Thyroid gland (tissue), 4 donors: ENCODE results near the gene ZDHHC11B. TPM values are rescaled to one million over a fixed set of nuclear protein-coding genes. Genes with fewer than 3 reads are reported as not detected.
"Not testable (repeated sequence)": the region's sequence is repeated elsewhere in the genome, so short reads cannot be mapped to it uniquely, and the experiment has no call there.

Experiments
- DNase-seq, 2 donors: peaks; one replicate each; pipeline ENCODE4 v3.0.0-alpha.2; 2019
- H3K27ac ChIP-seq, 3 donors: fragments of 200-600 bp; sonication (generic); 1 replicate in 2 of 3; 2 replicates in 1 of 3; pipeline ENCODE4 v1.5.1; 2016 to 2019; ENCODE audit warnings: mild to moderate bottlenecking in 1 of 3, moderate library complexity in 1 of 3
- H3K27me3 ChIP-seq: fragments of 200-600 bp; sonication (generic); one replicate; pipeline ENCODE4 v1.5.1; 2019
- H3K36me3 ChIP-seq, 2 donors: fragments of 200-600 bp; sonication (generic); one replicate each; pipeline ENCODE4 v1.5.1; 2016 to 2019
- H3K4me1 ChIP-seq, 2 donors: fragments of 200-600 bp; sonication (generic); one replicate each; pipeline ENCODE4 v1.5.1; 2017 to 2019
- H3K4me3 ChIP-seq, 3 donors: fragments of 200-600 bp; sonication (generic); replicated peaks in 1 of 3; 1 replicate in 2 of 3; 2 replicates in 1 of 3; pipeline ENCODE4 v1.5.1; 2016; ENCODE audit warnings: mild to moderate bottlenecking in 1 of 3
- H3K9me3 ChIP-seq: fragments of 200-600 bp; sonication (generic); one replicate; pipeline ENCODE4 v1.5.1; 2017
- POLR2A ChIP-seq, 2 donors: fragments of 450-650 bp; IDR thresholded peaks; one replicate each; pipeline ENCODE4 v1.6.1; 2017; ENCODE audit warnings: antibody characterized with exemption in 2 of 2, mild to moderate bottlenecking in 2 of 2, moderate library complexity in 1 of 2
- WGBS, 2 donors: methylation state at CpG; one replicate each; pipeline ENCODE4 v1.1.5; 2017; 5-methylcytosine and 5-hydroxymethylcytosine counted together
- intact Hi-C: fragments of 100-400 bp; cut with DNase I; formaldehyde crosslinking; loops from one replicate; pipeline ENCODE4 v1.15.1; 2023
- total RNA-seq, 4 donors: library from RNA; depleted of rRNA; stranded (reverse); fragments of >200 nt; gene quantifications; one replicate each; pipeline ENCODE4 v1.2.3, GENCODE V29; 2016
- TF ChIP-seq, protein P1 (sequence below), 6 experiments: fragments of 200-600 bp in 3 of 6; fragments of 450-650 bp in 3 of 6; sonication (generic) in 3 of 6; IDR thresholded peaks; one replicate each; pipeline ENCODE4 v1.5.1; 2016 to 2019; ENCODE audit warnings: antibody characterized with exemption in 6 of 6, mild to moderate bottlenecking in 2 of 6, inconsistent platforms in 1 of 6, moderate library complexity in 1 of 6

Gene ZDHHC11B
- total RNA-seq, 4 donors from 2014 or later, result 1.6 to 6.8 (median 2.9) TPM

DNA sequence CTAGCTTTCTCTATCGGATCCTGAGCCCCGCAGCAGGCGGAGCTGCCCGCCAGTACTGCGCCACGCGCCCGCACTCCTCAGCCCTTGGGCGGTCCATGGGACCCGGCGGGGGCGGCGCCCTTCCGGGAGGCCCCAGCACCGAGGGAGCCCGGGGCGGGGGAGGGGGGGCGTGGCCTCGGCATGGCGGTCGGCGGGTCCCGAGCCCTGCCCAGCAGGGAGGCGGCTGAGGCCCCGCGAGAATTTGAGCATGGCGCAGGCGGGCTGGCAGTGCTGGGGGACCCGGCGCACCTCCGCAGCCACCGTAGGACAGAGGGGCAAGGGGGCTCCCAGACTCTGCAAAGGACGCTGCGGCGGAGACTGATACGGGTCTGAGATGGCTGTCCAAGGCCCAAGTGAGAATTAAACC is 6.8 kb downstream of the ZDHHC11B start:
- H3K4me3 ChIP-seq, result no peak overlapping the region
- intact Hi-C loops, result loop anchor here (10.0 kb wide), 1 partner anchor 103 kb away; no protein-coding TSS in a partner anchor
- no peak overlapping the region for H3K27ac ChIP-seq
- no peak for DNase-seq
- WGBS, 2 donors, result 86 to 91% methylated on average over 8 to 21 of the region's 36 CpGs
- H3K27me3 ChIP-seq, result no peaks in the 10 kb centered on the region
- H3K9me3 ChIP-seq, result no peaks in the 10 kb centered on the region
- TF ChIP-seq, protein P1, sequence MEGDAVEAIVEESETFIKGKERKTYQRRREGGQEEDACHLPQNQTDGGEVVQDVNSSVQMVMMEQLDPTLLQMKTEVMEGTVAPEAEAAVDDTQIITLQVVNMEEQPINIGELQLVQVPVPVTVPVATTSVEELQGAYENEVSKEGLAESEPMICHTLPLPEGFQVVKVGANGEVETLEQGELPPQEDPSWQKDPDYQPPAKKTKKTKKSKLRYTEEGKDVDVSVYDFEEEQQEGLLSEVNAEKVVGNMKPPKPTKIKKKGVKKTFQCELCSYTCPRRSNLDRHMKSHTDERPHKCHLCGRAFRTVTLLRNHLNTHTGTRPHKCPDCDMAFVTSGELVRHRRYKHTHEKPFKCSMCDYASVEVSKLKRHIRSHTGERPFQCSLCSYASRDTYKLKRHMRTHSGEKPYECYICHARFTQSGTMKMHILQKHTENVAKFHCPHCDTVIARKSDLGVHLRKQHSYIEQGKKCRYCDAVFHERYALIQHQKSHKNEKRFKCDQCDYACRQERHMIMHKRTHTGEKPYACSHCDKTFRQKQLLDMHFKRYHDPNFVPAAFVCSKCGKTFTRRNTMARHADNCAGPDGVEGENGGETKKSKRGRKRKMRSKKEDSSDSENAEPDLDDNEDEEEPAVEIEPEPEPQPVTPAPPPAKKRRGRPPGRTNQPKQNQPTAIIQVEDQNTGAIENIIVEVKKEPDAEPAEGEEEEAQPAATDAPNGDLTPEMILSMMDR (IDR thresholded peaks at IDR 0.05), result no peak
- TF ChIP-seq POLR2A (IDR thresholded peaks at IDR 0.05), result no peak
- no peaks in the 10 kb centered on the region for H3K36me3 ChIP-seq
- no peaks in the 10 kb centered on the region for H3K4me1 ChIP-seq

DNA sequence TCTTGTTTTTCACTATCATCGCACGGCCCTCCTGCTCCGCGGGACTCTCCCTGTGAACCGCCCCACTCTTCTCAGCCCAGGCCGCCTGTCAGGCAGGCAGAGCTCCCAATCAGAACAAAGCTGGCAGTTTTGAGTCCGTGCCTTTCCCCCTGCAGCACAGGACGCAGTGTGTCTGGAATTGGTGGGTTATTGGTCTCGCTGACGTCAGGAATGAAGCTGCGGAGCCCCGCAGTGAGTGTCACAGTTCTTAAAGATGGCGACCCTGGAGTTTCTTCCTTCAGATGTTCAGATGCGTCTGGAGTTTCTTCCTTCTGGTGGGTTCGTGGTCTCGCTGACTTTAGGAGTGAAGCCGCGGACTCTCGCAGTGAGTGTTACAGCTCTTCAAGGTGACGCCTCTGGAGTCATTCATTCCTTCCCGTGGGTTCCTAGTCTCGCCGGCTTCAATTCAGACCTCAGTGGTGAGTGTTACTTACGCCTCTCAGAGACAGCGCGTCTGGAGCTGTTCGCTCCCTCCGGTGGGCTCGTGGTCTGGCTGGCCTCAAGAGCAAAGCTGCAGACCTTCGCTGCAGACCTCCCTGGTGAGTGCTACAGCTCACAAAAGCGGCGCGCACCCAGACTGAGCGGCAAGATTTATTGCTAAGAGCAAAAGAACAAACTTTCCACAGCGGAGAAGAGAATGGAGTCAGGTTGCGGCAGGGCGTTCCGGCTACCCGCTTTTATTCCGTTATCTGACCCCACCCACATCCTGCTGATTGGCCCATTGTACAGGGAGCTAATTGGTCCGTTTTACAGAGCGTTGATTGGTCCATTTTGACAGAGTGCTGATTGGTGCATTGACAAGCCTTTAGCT is 7.4 kb downstream of the ZDHHC11B start:
- TF ChIP-seq, protein P1 (IDR thresholded peaks at IDR 0.05), result no peak
- TF ChIP-seq POLR2A (IDR thresholded peaks at IDR 0.05), result no peak
- intact Hi-C loops, result loop anchor here (10.0 kb wide), 1 partner anchor 102 kb away; no protein-coding TSS in a partner anchor
- Histone ChIP-seq H3K4me1 (no peaks in the 10 kb centered on the region), H3K27ac (no peak overlapping the region), H3K4me3 (no peak overlapping the region), H3K27me3 (no peaks in the 10 kb centered on the region), H3K9me3 (no peaks in the 10 kb centered on the region), H3K36me3 (no peaks in the 10 kb centered on the region)
- no peak for DNase-seq
- 89 to 92% methylated on average over 38 to 42 of the region's 42 CpGs for WGBS, 2 donors

DNA sequence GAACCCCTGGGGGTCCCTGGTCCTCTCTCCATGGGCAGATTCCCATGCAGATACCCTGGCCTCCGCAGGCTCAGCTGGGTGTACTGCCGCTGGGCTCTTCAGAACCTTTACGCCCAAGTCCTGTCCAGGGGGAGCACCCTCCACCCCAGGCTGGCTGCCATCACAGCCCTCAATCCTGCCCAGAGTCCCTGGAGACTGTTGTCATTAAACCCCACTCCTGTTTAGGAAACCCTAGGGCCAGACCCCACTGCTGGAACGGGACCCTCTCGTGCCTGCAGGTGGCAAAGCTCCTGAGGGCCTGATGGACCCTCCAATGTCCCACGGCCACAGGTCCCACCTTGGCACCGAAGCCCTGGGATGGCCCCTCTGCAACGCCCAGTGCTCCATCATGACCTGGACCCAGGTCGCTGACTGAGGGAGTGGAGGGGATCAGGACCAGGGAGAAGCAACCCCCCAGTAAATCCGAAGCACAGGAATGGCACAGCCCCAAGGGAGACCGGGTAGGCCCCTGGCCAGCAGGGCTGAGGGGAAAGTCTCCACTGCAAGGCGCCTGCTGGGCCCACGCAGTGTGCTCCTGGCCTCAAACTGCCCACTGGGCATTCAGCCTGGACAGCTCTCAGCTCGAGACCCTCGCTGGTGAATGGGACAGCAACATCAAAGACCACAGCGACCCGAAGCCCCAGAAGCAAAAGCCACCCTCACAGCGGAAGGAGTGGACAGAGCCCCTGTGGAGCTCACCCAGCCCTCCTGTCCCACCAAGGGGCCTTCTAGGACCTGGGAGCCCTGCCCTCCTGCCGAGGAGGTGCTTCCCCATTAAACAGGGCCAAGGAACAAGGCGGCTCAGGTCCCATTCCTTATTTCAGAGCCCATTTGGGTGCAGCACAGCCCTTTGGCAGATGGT is 8.3 kb downstream of the ZDHHC11B start:
- Histone ChIP-seq H3K9me3 (no peaks in the 10 kb centered on the region), H3K27me3 (no peaks in the 10 kb centered on the region), H3K27ac (no peak overlapping the region), H3K4me3 (no peak overlapping the region), H3K4me1 (no peaks in the 10 kb centered on the region), H3K36me3 (no peaks in the 10 kb centered on the region)
- TF ChIP-seq, protein P1 (IDR thresholded peaks at IDR 0.05), result no peak
- no peak for TF ChIP-seq POLR2A (IDR thresholded peaks at IDR 0.05)
- intact Hi-C loops, result loop anchor here (10.0 kb wide), 1 partner anchor 101 kb away; no protein-coding TSS in a partner anchor
- WGBS, 2 donors, result 85 to 88% methylated on average over 17 to 19 of the region's 20 CpGs
- DNase-seq, result no peak

DNA sequence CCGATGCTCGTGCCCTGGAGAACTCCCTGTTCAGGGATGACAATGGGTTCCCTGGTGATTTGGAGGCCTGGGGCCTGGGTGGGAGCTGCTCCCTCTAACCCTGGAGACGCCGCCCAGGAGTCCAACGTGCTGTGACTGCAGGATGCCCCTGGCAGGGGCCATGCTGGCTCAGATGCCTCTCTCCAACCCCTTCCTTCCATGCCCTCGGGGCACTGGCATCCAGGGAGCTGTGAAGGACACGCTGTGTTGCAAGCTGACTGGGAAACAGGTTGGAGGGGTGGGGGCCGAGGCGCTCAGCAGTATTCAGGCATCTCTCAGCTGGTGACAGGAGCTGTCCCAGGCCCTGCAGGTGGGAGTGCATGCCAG is 9.0 kb downstream of the ZDHHC11B start:
- not testable (repeated sequence) for H3K27me3 ChIP-seq, H3K36me3 ChIP-seq, H3K4me1 ChIP-seq, DNase-seq, H3K4me3 ChIP-seq, H3K9me3 ChIP-seq, H3K27ac ChIP-seq
- intact Hi-C loops, result loop anchor here (10.0 kb wide), 1 partner anchor 101 kb away; no protein-coding TSS in a partner anchor
- WGBS, 2 donors, result 85 to 100% methylated on average over 2 to 8 of the region's 9 CpGs

DNA sequence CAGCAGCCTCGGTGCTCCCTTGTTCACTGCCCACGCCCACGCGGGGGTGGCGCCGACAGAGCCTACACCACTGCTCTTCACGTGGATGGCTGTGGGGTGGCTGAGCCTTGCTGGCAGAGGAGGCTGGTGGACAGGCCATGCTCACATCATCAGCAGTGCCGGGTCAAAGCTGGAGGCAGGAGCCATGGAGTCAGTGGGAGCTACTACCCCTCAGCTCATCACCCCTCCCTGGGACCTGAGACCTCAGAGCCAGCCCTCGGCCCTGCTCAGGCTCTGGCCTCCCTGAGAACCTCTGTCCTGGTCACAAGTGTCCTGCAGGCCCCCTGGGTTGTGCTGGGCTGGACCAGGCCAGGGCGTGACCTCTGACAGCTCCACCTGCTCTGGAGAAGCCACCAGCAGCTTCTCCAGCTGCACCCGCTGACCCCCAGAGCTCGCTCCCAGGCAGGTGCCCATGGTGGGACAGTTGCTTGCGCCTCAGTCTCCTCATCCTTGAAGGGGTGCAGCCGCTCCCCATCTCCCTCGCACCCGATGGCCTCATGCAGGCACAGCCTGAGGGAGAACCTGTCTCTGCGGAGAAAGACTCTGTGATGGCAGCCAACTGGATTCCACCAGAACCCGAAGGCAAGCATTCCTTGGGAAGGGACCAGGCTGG is 9.5 kb downstream of the ZDHHC11B start:
- not testable (repeated sequence) for H3K4me3 ChIP-seq, H3K27ac ChIP-seq, H3K4me1 ChIP-seq, H3K27me3 ChIP-seq, H3K9me3 ChIP-seq, DNase-seq, H3K36me3 ChIP-seq
- intact Hi-C loops, result loop anchor here (10.0 kb wide), 1 partner anchor 100 kb away; no protein-coding TSS in a partner anchor
- whole genome bisulfite sequencing, 2 donors, result 92 to 96% methylated on average over 9 to 17 of the region's 18 CpGs

DNA sequence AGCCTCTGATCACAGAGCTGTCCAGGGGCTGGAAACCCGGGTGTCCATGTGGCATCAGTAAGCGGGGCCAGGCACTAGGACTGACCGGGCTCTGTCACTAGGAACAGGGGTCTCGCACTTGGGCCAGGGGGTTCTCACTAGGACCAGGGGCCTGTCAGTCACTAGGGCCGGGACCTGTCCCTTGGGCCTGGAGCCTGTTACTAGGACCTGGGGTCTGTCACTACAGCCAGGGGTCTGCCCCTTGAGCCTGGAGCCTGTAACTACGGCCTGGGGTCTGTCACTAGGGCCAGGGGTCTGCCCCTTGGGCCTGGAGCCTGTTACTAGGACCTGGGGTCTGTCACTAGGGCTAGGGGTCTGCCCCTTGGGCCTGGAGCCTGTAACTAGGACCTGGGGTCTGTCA is 10.2 kb downstream of the ZDHHC11B start:
- not testable (repeated sequence) for DNase-seq, H3K36me3 ChIP-seq, H3K27ac ChIP-seq, H3K9me3 ChIP-seq, H3K27me3 ChIP-seq, H3K4me1 ChIP-seq, H3K4me3 ChIP-seq
- WGBS, 2 donors, result 98 to 100% methylated on average over 3 of the region's 6 CpGs
- intact Hi-C loops, result loop anchor here (10.0 kb wide), 1 partner anchor 100 kb away; no protein-coding TSS in a partner anchor
